IPS-18a (cell line): ENCODE measurements around the gene NUP210.
"Not testable (repeated sequence)": the region's sequence is repeated elsewhere in the genome, so short reads cannot be mapped to it uniquely, and the experiment has no call there.

ENCODE experiments used
- H3K27ac ChIP-seq: one replicate; pipeline ENCODE4 v1.5.1; 2013; ENCODE audit warnings: low read length
- H3K27me3 ChIP-seq: one replicate; pipeline ENCODE4 v1.6.1; 2013; ENCODE audit warnings: mild to moderate bottlenecking, low read length; ENCODE audit not compliant: control insufficient read depth, insufficient read depth
- H3K36me3 ChIP-seq: one replicate; pipeline ENCODE4 v1.6.1; 2013; ENCODE audit warnings: low read depth, low read length; ENCODE audit not compliant: control insufficient read depth
- H3K4me1 ChIP-seq: one replicate; pipeline ENCODE4 v1.6.1; 2013; ENCODE audit warnings: low read depth, low read length; ENCODE audit not compliant: control insufficient read depth
- H3K4me3 ChIP-seq: one replicate; pipeline ENCODE4 v1.5.1; 2013; ENCODE audit warnings: low read length
- H3K9ac ChIP-seq: one replicate; pipeline ENCODE4 v1.6.1; 2013; ENCODE audit warnings: mild to moderate bottlenecking, low read length, moderate library complexity
- H3K9me3 ChIP-seq: one replicate; pipeline ENCODE4 v1.6.1; 2013; ENCODE audit warnings: low read depth, low read length; ENCODE audit not compliant: control insufficient read depth

NUP210 gene

DNA sequence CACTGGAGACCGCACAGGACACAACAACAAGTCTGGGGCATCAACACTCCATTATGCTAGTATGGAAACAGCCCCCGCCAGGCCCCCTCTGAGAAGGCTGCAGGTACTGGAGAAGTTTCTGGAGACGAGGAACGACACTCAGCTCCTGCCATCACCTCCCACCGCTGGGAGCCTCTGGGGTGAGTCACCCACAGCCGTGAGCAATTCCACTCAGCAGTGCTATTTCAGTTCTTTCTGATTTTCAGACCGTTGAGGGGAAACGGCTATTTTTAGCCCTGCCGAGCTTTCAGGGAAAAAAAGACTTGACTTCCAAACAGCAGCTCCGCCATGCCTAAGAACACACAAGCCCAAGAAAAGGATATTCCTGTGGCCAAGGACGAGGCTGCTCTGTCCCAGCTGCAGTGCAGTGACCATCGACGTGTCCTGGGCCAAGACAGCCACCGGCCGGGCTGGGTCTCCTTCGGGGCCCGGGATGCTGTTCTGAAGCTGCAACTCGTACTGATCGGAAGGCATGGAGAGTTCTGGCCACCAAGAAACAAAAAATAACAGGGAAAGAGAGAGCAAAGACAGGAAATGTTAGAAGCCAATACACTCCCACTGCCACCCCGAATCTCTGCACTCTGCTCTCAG lies 40.8 kb downstream of the NUP210 start:
- Histone ChIP-seq H3K4me3 (no peak overlapping the region), H3K9me3 (no peaks in the 10 kb centered on the region), H3K9ac (no peak overlapping the region), H3K36me3 (peaks cover 24% of the 10 kb centered on the region), H3K27ac (no peak overlapping the region), H3K4me1 (no peaks in the 10 kb centered on the region), H3K27me3 (no peaks in the 10 kb centered on the region)

DNA sequence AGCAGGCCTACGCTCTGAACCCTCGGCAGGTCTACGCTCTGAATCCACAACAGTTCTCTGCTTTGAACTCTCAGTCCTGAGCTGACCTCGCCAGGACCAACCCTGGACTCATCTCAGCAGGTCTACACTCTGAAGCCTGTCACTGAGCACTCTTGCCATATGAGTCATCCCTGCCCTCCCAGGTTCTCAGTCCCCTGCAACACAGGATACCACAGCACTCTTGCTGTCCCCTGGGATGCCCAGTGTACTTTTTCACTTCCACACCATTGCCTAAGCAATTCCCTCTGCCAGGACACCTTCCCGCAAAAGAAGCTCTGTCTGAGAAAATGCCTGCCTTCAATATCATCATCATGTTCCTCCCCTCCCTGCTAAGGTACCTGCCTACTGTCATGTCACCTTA lies 42.0 kb downstream of the NUP210 start:
- Histone ChIP-seq H3K4me1 (no peaks in the 10 kb centered on the region), H3K4me3 (no peak overlapping the region), H3K27ac (no peak overlapping the region), H3K27me3 (no peaks in the 10 kb centered on the region), H3K36me3 (peaks cover 30% of the 10 kb centered on the region), H3K9ac (no peak overlapping the region), H3K9me3 (no peaks in the 10 kb centered on the region)

DNA sequence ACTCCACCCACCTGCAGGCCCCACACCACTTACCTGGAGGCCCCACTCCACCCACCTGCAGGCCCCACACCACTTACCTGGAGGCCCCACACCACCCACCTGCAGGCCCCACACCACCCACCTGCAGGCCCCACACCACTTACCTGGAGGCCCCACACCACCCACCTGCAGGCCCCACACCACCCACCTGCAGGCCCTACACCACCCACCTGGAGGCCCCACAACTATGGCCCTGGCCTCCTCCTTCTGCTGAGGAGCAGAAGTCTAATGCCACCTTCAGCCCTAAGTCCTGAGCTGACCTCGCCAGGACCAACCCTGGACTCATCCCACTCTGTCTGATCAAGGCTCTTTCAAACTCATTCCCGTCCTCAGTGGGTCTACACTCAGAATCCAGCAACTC lies 42.4 kb downstream of the NUP210 start:
- not testable (repeated sequence) for H3K27ac ChIP-seq, H3K27me3 ChIP-seq, H3K4me1 ChIP-seq, H3K4me3 ChIP-seq, H3K9ac ChIP-seq, H3K9me3 ChIP-seq
- peaks cover 31% of the 10 kb centered on the region for H3K36me3 ChIP-seq

DNA sequence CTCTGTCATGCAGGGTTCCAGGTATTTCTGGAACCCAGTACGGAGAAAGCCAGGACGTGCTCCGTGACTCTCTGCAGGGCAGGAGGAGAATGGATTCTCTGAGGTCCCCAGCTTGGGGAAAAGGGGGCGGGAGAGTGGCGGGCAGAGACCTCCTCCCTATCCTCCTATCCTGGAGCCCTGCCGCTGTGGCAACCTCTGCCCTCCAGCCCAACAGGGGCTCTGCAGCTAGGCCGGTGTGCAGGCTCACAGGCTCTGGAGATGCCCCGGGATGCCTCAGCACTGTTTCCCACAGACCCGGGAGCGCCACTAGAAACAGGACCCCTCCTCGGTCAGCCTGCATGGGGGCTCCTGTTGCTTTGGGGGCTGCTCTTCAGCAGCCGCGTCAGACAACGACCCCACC lies 43.1 kb downstream of the NUP210 start:
- Histone ChIP-seq H3K27me3 (no peaks in the 10 kb centered on the region), H3K4me3 (no peak overlapping the region), H3K36me3 (peaks cover 36% of the 10 kb centered on the region), H3K27ac (no peak overlapping the region), H3K9me3 (no peaks in the 10 kb centered on the region), H3K4me1 (no peaks in the 10 kb centered on the region), H3K9ac (no peak overlapping the region)

DNA sequence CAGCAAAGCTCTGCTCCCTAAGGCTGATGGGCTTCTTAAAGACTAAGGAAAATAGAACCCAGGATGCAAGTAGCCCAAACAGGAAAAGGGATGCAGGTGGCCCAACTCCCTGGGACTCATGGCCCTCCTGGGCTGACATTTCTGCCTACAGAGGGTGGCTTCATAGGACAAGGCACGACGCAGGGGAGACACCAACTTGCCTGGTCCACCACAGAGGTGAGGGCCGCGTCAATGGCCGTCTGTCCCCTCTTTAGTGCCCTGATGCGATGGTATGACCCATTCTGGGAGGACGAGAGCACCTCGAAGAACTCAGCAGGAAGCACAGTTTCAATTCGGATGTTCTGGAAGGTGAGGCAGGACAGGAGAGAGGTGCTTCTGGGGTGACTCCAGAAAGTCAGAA lies 44.0 kb downstream of the NUP210 start:
- no peak overlapping the region for H3K9ac ChIP-seq
- no peaks in the 10 kb centered on the region for H3K4me1 ChIP-seq
- no peaks in the 10 kb centered on the region for H3K9me3 ChIP-seq
- no peaks in the 10 kb centered on the region for H3K27me3 ChIP-seq
- no peak overlapping the region for H3K27ac ChIP-seq
- peaks cover 46% of the 10 kb centered on the region for H3K36me3 ChIP-seq
- no peak overlapping the region for H3K4me3 ChIP-seq

DNA sequence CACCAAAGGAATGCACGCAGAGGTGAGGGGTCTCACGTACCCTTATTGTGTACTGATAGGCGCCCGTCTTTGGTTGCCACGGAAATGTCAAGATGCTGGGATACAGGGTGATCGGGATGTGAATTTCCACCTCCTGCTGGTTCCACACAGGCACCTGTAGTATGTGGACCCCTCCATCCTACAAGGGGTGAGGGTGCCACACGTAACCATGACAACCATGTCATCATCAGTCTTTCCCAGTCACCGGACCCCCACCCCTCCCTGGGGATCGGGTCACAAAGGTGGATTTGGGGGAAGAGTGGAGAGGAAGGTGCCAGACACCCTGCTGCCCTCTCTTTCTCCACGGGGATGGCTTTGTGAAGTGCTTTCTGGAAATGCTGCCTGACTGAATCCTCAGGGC lies 44.7 kb downstream of the NUP210 start:
- Histone ChIP-seq H3K9me3 (no peaks in the 10 kb centered on the region), H3K9ac (no peak overlapping the region), H3K27ac (no peak overlapping the region), H3K4me1 (no peaks in the 10 kb centered on the region), H3K4me3 (no peak overlapping the region), H3K36me3 (peaks cover 47% of the 10 kb centered on the region), H3K27me3 (no peaks in the 10 kb centered on the region)

DNA sequence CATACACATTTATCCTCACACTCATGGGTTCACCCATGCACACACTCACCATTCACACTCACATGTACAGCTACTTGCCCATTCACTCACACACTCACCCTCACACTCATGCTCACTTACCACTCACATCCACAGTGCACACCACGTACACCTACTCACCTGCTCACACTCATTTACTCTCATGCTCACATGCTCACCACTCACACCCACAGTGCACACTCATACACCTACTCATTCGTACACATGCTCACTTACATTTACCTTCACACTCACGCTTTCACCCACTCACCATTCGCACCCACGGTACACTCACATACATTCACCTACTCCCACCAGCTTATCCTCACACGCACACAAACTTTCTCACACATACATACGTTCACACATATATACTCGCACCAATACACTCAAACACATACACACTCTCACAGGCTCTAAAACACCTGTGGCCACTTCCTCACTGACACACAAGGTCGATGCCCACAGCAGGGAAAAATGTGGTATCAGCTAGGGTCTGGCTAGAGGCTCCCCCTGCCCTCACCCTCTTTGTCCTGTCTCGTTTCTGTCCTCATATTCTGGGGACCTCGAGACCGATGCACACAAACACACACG lies 46.0 kb downstream of the NUP210 start:
- Histone ChIP-seq H3K4me3 (no peak overlapping the region), H3K27me3 (no peaks in the 10 kb centered on the region), H3K36me3 (peaks cover 44% of the 10 kb centered on the region), H3K4me1 (no peaks in the 10 kb centered on the region), H3K27ac (no peak overlapping the region), H3K9me3 (no peaks in the 10 kb centered on the region), H3K9ac (no peak overlapping the region)

DNA sequence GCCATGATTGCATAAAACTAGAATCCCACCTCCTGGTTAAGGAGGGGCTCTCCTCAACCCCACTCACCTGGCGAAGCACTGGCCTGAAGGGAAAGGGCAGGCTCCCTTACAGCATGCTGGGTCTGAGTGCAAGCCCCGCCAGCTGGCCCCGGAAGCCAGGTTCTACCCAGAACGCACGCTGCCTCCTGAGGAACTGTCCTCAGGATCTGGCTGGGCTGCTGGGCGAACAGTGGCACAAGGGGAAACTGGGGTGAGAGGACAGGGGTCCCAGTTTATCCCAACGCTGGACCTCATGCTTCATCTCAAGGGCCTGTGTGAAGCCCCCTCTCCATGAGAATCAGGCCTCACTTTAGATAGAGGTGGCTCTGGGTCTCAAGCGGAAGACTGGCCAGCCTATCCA lies 47.5 kb downstream of the NUP210 start:
- Histone ChIP-seq H3K36me3 (peaks cover 38% of the 10 kb centered on the region), H3K27ac (no peak overlapping the region), H3K9me3 (no peaks in the 10 kb centered on the region), H3K4me3 (no peak overlapping the region), H3K9ac (no peak overlapping the region), H3K27me3 (no peaks in the 10 kb centered on the region), H3K4me1 (no peaks in the 10 kb centered on the region)

DNA sequence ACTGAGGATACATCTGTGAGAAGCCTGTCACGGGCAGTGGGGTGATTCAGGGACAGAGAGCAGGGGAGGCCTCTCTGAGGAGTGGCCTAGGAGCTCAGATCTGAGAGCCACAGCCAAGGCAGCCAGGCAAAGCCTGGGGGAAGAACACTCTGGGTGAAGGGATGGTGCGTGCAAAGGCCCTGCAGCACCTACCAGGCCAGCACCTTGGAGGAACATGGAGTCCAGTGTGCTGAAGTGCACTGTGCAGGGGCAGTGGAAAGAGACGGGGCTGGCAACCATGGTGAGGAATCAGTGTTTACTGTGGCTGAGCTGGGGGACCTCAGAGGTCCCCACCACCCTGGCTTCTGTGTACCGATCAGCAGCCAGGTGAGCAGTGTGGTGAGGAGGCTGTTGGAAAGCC lies 48.0 kb downstream of the NUP210 start:
- H3K4me3 ChIP-seq = no peak overlapping the region
- H3K9me3 ChIP-seq = no peaks in the 10 kb centered on the region
- H3K36me3 ChIP-seq = peaks cover 38% of the 10 kb centered on the region
- H3K4me1 ChIP-seq = no peaks in the 10 kb centered on the region
- no peaks in the 10 kb centered on the region for H3K27me3 ChIP-seq
- no peak overlapping the region for H3K27ac ChIP-seq
- no peak overlapping the region for H3K9ac ChIP-seq

- Histone ChIP-seq H3K4me3 (no peak overlapping the region), H3K9ac (no peak overlapping the region), H3K27ac (no peak overlapping the region), H3K9me3 (no peaks in the 10 kb centered on the region), H3K4me1 (no peaks in the 10 kb centered on the region), H3K27me3 (no peaks in the 10 kb centered on the region), H3K36me3 (peaks cover 38% of the 10 kb centered on the region)
Measured at GRCh38 chr3:13371100-13372075, 48.7 kb downstream of the NUP210 start.

DNA sequence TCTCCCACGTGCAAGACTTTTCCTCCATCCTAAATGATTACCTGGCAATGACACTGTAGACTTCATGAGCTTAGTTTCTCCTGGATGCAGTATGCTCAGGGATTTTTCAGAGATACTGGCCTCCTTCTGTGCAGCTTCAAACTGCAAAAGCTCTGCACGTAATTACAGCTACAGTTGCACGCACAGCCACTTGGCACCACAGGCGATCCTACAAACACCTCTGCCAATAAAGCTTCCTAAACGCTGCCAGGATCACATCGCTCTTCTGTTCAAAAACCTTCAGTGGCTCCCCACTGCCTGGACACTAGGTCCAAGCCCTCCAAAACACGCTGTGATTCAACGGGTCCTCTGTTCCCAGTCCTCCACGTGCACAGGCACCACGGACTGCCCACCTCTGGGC lies 49.5 kb downstream of the NUP210 start:
- H3K27me3 ChIP-seq = no peaks in the 10 kb centered on the region
- H3K4me1 ChIP-seq = peaks cover 2% of the 10 kb centered on the region
- peaks cover 32% of the 10 kb centered on the region for H3K36me3 ChIP-seq
- no peak overlapping the region for H3K4me3 ChIP-seq
- no peak overlapping the region for H3K9ac ChIP-seq
- H3K27ac ChIP-seq = no peak overlapping the region
- no peaks in the 10 kb centered on the region for H3K9me3 ChIP-seq
